ENCODE results near the gene ARSH.
"Not testable (repeated sequence)": the region's sequence is repeated elsewhere in the genome, so short reads cannot be mapped to it uniquely, and the experiment has no call there.

The ARSH gene, protein sequence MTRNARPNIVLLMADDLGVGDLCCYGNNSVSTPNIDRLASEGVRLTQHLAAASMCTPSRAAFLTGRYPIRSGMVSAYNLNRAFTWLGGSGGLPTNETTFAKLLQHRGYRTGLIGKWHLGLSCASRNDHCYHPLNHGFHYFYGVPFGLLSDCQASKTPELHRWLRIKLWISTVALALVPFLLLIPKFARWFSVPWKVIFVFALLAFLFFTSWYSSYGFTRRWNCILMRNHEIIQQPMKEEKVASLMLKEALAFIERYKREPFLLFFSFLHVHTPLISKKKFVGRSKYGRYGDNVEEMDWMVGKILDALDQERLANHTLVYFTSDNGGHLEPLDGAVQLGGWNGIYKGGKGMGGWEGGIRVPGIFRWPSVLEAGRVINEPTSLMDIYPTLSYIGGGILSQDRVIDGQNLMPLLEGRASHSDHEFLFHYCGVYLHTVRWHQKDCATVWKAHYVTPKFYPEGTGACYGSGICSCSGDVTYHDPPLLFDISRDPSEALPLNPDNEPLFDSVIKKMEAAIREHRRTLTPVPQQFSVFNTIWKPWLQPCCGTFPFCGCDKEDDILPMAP

DNA sequence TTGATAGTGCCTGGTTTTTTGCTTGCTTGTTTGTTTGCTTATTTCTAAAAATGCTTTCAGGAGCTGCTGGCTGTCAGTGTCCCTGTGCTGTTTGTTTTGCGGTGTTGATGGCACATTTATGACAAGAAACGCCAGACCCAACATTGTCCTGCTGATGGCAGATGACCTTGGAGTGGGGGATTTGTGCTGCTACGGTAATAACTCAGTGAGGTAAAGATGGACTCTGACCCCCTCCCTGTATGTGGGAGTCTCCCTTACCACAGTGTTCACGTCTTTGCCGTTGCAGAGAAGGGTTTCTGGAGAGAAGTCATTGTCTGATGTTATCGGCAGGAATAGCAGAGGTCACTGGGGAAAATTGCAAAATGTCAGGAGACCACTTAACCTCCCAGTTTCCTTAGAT, at the start of gene ARSH:
TSS of gene ARSH (plus strand) at position 52 of the 400 bp plus-strand sequence. CDS start at position 119, 67 bp downstream.
- no peak for DNase-seq (ENCODE audit: low spot score)

- no peak for DNase-seq (ENCODE audit: low spot score)
Measured at GRCh38 chrX:2958199-2958598, 48.1 kb upstream of the ARSH start.

- DNase-seq (ENCODE audit: low spot score) = no peak
Measured at GRCh38 chrX:2960861-2961515, 45.4 kb upstream of the ARSH start.

GRCh38 chrX:2962381-2962780, 44.0 kb upstream of the ARSH start:
- DNase-seq (ENCODE audit: low spot score) = no peak

DNA sequence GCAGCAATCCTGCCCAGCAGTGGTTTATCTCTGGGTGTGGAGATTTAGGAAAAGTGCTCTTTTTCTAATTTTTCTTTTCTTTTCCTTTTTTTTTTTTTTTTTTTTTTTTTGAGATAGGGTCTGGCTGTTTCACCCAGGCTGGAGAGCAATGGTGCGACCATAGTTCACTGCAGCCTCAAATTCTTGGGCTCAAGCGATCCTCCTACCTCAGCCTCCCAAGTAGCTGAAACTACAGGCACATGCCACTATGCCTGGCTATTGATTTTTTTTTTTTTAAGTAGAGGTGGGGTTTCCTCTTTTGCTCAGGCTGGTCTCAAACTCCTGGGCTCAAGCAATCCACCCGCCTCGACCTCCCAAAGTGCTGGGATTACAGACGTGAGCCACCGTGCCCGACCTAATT, 42.9 kb upstream of the ARSH start:
- DNase-seq (ENCODE audit: low spot score) = not testable (repeated sequence)

- not testable (repeated sequence) for DNase-seq (ENCODE audit: low spot score)
Measured at GRCh38 chrX:2963992-2964794, 42.2 kb upstream of the ARSH start.

DNA sequence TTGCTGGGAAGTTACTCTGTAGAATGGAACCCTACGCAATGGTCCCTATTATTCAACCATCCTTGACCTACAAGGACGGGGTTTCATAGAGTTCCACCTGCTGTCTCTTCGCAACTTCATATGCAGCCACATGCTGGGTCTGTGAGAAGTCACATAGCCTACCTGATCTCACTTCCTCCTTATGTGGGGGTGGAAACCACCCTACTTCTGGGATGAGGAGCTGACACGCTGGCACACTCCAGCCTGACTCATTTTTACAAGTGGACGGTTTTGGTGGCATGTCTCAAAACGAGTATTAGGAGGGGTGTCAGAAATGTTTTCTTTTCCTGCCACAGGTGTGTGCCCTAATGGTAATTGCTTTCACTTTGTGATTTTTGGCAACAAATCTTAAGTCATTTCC, 40.4 kb upstream of the ARSH start:
- no peak for DNase-seq (ENCODE audit: low spot score)

DNA sequence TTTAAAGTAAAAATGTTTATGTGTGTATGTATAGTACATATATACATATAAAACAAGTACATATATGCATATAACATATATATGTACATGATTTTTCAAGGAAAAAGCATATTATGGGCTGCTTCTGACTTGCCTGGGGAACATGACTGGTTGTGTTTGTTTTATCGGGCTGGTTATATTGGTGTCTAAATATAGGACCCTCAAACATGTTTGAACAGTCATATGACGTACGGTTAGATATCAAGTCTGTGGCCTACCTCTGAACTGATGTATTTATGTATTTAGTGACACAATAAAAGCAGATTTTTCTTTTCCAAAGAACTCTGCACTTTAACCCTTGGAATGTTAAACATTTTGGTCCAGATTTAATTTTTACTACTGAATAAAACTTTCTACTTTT, 39.3 kb upstream of the ARSH start:
- no peak for DNase-seq (ENCODE audit: low spot score)

DNA sequence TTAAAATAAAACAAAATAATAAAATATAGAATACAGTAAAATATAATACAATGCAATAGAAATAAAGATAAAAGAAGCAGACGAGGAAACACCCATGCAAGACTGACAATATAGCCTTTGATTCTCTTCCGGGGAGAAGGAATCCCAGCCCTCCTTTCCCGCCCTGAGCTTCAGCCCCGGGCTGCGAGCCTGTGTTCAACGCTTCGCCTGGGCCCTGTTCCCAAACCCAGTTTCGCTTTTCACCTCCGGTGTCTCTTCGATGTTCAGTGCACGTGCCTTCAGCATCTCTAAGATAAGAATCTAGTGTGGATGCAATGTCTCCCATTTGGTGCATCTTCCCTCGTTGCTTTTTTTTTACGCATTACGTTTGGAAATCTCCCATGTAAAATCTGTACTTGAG, 38.8 kb upstream of the ARSH start:
- DNase-seq (ENCODE audit: low spot score) = no peak

DNA sequence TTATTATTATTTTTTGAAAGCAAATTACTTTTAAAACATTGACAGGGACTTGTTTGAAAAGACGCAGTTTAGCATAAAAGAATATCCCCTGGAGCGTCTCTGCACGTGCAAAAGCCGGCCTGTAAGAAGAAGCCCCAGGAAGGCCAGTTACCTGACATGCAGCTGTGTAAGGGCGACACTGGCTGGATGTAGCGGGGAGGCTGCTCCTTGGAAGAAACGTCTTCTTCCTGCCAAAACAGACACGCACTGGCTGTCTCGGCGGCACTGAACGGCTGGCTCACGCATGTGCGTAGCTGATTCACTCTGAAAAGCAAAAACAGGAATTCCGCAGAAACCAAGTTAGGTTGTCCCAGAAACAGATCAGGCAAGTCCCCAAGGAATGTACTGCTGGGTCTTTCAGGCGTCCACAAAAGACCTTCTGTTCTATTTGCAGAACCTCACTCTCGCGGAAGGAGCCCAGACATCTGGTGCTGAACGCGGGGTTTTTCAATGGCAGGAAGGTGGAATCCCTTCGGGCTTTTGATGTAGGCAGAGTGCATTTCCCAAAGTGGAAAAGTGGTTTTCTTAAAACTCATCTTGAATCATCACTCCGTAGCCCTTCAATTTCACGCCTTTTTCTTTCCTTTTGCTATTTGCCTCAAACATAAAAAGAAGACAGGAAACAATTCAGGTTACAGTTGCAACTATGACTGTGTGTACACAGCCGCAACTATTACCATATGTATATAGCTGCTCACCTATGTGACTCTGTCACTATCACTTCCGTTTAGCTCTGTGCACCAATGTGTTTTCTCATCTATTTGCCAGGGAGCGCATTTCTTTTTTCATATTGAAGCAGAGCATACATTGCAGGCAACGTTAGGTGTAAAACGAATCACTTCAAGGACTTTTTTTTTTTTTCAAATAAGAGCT, 38.1 kb upstream of the ARSH start:
- no peak for DNase-seq (ENCODE audit: low spot score)

DNA sequence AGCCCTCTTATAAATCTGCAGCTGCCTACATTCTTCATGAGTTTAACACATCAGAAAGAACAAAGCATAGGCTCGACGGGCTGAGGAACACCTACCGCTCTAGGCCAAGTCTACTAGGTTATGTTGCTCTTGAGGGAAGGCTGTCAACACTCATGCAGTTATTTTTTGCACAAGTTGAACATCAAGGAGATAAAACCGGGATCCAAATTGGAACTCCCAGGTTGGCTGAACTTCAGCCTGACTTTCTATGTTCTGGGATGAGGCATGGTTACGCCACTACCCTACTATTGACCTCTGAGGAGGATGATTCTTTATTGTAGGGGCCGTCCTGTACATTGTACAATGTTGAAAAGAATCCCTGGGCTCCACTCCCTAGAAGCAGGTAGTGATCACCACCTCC, 37.3 kb upstream of the ARSH start:
- DNase-seq (ENCODE audit: low spot score) = no peak

GRCh38 chrX:2972391-2972790, 34.0 kb upstream of the ARSH start:
- no peak for DNase-seq (ENCODE audit: low spot score)

DNA sequence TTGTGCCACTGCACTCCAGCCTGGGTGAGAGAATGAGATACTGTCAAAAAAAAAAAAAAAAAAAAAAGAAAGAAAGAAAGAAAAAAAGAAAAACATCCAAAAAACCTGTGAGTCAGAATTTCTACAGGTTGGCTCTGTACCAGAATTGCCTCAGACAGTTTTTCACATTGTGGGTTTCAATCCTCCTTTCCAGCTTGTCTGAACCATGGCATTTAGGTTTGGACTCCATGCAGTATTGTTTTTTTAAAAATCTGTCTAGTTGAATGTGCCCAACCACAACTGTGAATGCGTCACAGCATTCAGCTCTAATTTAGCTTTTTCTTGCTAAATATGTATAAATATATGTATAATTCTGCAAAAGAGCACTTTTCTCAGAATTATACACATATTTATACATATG, 31.4 kb upstream of the ARSH start:
- no peak for DNase-seq (ENCODE audit: low spot score)

GRCh38 chrX:2978639-2979038, 27.7 kb upstream of the ARSH start:
- DNase-seq (ENCODE audit: low spot score) = not testable (repeated sequence)

DNA sequence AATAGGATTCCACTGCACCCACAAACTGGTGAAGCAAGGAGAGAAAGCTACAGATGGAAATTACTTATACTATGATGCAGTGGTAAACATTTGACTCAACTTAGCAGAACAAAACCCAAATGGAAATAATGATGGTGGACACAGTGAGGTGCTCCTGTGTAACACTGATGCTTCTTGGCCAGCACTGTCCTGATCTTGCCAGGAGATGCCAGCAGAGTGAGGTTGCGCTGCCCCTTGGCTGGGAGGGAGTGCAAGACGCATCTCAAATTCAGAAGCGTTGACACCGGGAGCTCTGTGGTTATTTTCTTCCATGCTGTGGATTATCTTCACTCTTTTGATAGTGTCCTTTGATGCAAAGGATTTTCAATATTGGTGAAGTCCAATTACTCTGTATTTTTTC, 22.0 kb upstream of the ARSH start:
- no peak for DNase-seq (ENCODE audit: low spot score)

GRCh38 chrX:2989565-2989964, 16.8 kb upstream of the ARSH start:
- no peak for DNase-seq (ENCODE audit: low spot score)

DNA sequence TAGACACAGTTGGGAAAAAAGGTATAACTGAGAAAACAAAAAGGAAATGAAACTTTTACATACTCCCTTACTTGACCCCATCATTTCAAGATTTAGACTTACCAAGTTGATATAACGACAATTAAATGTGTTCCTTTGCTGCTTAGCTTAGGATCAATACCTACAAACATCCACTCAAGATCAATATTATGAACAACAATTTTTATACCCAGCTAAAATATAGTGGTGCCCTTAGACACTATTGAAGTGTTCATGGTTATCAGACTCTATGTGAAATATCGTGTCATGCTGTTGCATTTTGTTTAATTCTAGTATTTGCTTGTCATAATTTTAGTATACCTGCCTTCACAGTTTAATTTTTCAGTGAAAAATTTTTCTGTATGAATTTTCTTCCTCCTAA, 4.2 kb downstream of the ARSH start:
- no peak for DNase-seq (ENCODE audit: low spot score)

DNA sequence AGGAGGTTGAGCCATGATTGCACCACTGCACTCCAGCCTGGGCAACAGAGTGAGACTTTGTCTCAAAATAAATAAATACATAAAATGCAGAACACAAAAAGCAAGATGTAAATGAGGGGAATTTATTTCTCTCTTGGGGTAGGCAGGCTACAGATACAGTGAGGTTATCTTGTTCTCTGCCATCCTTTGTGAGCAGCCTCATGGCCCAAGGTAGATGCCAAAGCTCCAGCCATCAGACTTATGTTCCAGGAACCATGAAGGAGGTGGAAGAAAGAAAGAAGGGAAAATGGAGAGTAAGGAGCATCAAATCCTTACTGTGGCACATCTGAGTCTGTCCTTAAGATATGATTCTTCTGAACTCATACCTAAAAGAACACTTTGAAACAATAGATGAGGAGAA, 11.1 kb downstream of the ARSH start:
- DNase-seq (ENCODE audit: low spot score) = no peak

- DNase-seq (ENCODE audit: low spot score) = no peak
Measured at GRCh38 chrX:3024176-3024575, 17.8 kb downstream of the ARSH start.

DNA sequence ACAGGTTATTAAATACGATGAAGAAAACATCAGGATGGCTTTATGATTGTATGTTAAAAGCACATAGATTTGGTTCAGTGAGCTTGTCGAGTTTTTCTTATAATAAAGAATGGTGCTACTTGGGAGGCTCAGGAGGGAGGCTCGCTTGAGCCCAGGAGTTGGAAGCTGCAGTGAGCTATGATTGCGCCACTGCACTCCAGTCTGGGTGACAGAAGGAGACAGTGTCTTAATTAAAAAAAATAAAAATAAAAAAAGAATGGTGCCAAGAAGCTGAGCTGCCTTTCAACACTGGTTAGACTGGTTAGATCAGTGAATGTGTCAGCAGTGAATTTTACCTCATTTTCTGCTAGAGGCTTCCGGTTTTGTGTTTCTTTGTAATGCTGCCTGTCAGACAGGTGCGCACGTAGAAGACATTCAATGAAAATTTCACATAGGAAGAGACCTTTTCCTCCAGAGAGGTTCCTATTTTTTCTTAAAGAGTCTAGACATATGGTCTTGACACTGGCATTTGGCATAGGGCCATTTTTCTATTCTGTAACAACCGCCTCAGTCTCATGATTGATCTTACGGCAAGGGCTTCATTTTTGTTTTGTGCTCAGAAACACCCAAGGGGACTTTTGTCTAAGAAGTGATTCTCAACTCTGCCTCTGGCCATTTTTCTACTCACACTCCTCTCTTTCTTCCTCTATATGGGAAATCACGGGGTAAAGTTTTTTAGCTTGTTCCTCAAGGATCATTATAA, 19.9 kb downstream of the ARSH start:
- no peak for DNase-seq (ENCODE audit: low spot score)

- no peak for DNase-seq (ENCODE audit: low spot score)
Measured at GRCh38 chrX:3029129-3029528, 22.8 kb downstream of the ARSH start.
